IPS DF 6.9 (cell line): Measurements from ENCODE around the gene RNU1-3.
"Not testable (repeated sequence)": the region's sequence is repeated elsewhere in the genome, so short reads cannot be mapped to it uniquely, and the experiment has no call there.

Experiments
- DNase-seq: peaks from one replicate; pipeline ENCODE4 v3.0.0-alpha.2; 2013; ENCODE audit warnings: low read depth, low spot score
- H3K27ac ChIP-seq: one replicate; pipeline ENCODE4 v1.5.1; 2013; ENCODE audit warnings: low read length, control low read depth
- H3K27me3 ChIP-seq: 2 replicates; pipeline ENCODE4 v1.6.1; 2013; ENCODE audit warnings: mild to moderate bottlenecking, low read length; ENCODE audit not compliant: control insufficient read depth, insufficient read depth
- H3K36me3 ChIP-seq: 2 replicates; pipeline ENCODE4 v1.6.1; 2013; ENCODE audit warnings: low read length; ENCODE audit not compliant: control insufficient read depth, insufficient read depth
- H3K4me1 ChIP-seq: 2 replicates; pipeline ENCODE4 v1.6.1; 2013; ENCODE audit warnings: low read length; ENCODE audit not compliant: control insufficient read depth, insufficient read depth
- H3K4me3 ChIP-seq: 2 replicates; pipeline ENCODE4 v1.5.1; 2013; ENCODE audit warnings: mild to moderate bottlenecking, low read length
- H3K9me3 ChIP-seq: 2 replicates; pipeline ENCODE4 v1.6.1; 2013; ENCODE audit warnings: low read length, inconsistent platforms; ENCODE audit not compliant: control insufficient read depth, insufficient read depth
- WGBS: extraction: QIAGEN DNeasy Blood & Tissue Kit; methylation state at CpG from one replicate; pipeline ENCODE4 v1.1.7; 2013; ENCODE audit warnings: mixed read lengths, missing lambda C conversion rate; ENCODE audit not compliant: insufficient read length, insufficient coverage; 5-methylcytosine and 5-hydroxymethylcytosine counted together

RNU1-3 gene

DNA sequence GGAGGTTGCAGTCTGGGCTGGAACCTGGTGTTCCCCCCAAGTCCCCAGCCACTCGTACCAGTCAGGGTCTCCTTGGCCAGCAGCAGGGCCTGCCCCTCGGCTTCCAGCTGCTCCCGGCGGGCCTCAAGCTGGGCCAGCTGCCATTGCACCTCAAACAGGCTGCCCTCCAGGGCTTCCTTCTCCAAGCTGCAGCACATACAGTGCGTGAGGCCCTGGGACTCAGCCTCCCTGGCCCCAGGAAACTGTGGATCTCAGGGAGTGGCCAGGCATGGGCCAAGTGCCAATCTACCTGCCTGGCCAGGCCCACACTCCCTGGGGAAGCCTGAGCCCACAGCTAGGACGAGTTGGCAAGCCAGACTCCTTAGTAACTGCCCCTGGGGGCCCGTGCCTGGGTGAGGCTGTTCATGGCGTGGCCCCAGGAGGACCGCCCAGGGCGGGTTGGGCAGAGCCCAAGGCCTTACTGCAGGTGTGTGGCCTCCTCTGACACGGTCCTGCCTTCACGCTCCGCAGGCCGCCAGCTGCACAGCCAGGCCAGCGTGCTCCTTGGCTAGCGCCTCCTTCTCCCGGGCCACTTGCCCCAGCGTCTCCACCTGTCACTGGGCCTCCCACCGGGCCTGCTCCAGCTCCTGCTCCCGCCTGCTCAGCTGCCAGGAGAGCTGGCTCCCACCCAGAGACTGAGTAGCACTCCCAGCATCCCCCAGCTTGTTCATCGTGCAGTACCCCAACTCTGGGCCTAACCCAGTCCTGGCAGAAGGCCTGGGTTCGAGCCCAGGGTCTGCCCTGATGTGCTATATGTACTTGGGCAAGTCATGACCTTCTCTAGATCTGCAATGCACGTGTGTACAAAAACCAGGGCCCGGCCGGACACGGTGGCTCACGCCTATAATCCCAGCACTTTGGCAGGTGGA is 42.7 kb downstream of the RNU1-3 start:
- WGBS: no CpG with 5 or more reads among the region's 27 CpGs
- not testable (repeated sequence) for H3K9me3 ChIP-seq, H3K4me1 ChIP-seq, H3K4me3 ChIP-seq, DNase-seq, H3K27me3 ChIP-seq, H3K27ac ChIP-seq
- H3K36me3 ChIP-seq: peaks cover 29% of the 10 kb centered on the region

GRCh38 chr1:16623337-16623736 is 43.4 kb downstream of the RNU1-3 start:
- not testable (repeated sequence) for DNase-seq, H3K27me3 ChIP-seq, H3K27ac ChIP-seq, H3K9me3 ChIP-seq, H3K4me1 ChIP-seq, H3K4me3 ChIP-seq
- H3K36me3 ChIP-seq: peaks cover 24% of the 10 kb centered on the region
- WGBS: no CpG with 5 or more reads among the region's 7 CpGs

DNA sequence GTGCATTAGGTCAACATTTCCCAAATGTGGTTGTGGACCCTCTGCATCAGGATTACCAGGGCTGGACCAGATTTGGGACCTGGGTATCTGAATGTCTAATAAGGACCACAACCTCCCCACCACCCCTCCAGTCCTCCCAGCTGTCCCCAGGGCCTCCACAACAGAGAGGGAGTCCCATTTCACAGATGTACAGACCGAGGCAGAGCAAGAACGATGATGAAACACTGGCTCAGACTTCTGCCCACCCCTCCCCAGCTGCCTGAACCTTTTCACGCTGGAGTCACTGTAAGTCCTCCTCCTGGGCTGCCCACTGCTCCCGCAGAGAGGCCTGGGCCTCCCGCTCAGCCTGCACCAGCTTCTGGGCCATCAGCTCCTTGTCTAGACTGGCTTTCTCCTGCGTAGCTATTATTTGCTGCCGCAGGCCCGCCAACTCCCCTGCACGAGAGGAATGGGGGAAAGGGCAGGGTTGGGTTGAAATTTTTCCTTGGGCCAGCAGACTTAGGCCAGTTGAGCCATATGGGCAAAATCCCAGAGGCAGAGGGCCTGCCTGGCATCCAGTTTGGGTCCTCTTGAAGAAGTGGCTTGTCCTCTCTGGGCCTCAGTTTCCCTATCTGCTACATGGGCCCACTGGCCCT is 45.0 kb downstream of the RNU1-3 start:
- no CpG with 5 or more reads among the region's 9 CpGs for WGBS
- not testable (repeated sequence) for H3K4me3 ChIP-seq, H3K9me3 ChIP-seq, DNase-seq, H3K27me3 ChIP-seq, H3K4me1 ChIP-seq, H3K27ac ChIP-seq
- H3K36me3 ChIP-seq: peaks cover 20% of the 10 kb centered on the region

GRCh38 chr1:16621300-16621658 is 45.5 kb downstream of the RNU1-3 start:
- Histone ChIP-seq H3K4me3 (no peak overlapping the region), H3K4me1 (no peaks in the 10 kb centered on the region), H3K27ac (no peak overlapping the region), H3K9me3 (no peaks in the 10 kb centered on the region), H3K36me3 (peaks cover 19% of the 10 kb centered on the region), H3K27me3 (no peaks in the 10 kb centered on the region)
- WGBS: no CpG with 5 or more reads among the region's 2 CpGs
- no peak for DNase-seq

- not testable (repeated sequence) for H3K4me3 ChIP-seq, H3K36me3 ChIP-seq, H3K4me1 ChIP-seq, H3K9me3 ChIP-seq, H3K27me3 ChIP-seq, H3K27ac ChIP-seq, DNase-seq
- no CpG with 5 or more reads among the region's 21 CpGs for WGBS
These were observed 46.8 kb downstream of the RNU1-3 start for GRCh38 chr1:16619803-16620501.

GRCh38 chr1:16618719-16619118 is 48.0 kb downstream of the RNU1-3 start:
- Histone ChIP-seq H3K9me3 (no peaks in the 10 kb centered on the region), H3K36me3 (peaks cover 4% of the 10 kb centered on the region; the same call in 1 of the 2 replicates)
- DNase-seq: peak; percentile 89

GRCh38 chr1:16617778-16618580 is 48.8 kb downstream of the RNU1-3 start:
- no peak for DNase-seq
- Histone ChIP-seq H3K4me3 (no peak overlapping the region), H3K36me3 (no peaks in the 10 kb centered on the region), H3K4me1 (peaks cover 2% of the 10 kb centered on the region; the same call in 1 of the 2 replicates), H3K27ac (no peak overlapping the region), H3K27me3 (peaks cover 9% of the 10 kb centered on the region), H3K9me3 (no peaks in the 10 kb centered on the region)
- no CpG with 5 or more reads among the region's 7 CpGs for WGBS

More at GRCh38 chr1:16618719-16619118, 48.0 kb downstream of the RNU1-3 start:
- Histone ChIP-seq H3K27ac (no peak overlapping the region), H3K27me3 (peaks cover 9% of the 10 kb centered on the region), H3K4me1 (peaks cover under 1% of the 10 kb centered on the region; the same call in 1 of the 2 replicates), H3K4me3 (no peak overlapping the region; the same call in 1 of the 2 replicates)
- WGBS: no CpG with 5 or more reads among the region's 15 CpGs

GRCh38 chr1:16617114-16617631 is 49.6 kb downstream of the RNU1-3 start:
- peaks cover 13% of the 10 kb centered on the region for H3K27me3 ChIP-seq
- WGBS: 100% methylated on average over 6 of the region's 20 CpGs
- no peak for DNase-seq
- no peaks in the 10 kb centered on the region for H3K9me3 ChIP-seq
- H3K4me3 ChIP-seq: no peak overlapping the region
- no peak overlapping the region for H3K27ac ChIP-seq
- peaks cover 2% of the 10 kb centered on the region; the same call in 1 of the 2 replicates for H3K4me1 ChIP-seq
- no peaks in the 10 kb centered on the region for H3K36me3 ChIP-seq
